Stimulated activated memory B cell treated with anti-CD40 and anti-IgM and Interleukin-4, amounts not matched to agents 10 μg/mL and 1 μg/mL and 100 μg/mL, for 72 hours (primary cell): ENCODE results near the gene CCL25.

Source experiments
- ATAC-seq: fragments of 150-1000 bp; cut with Tn5 transposase; 2 replicates; pipeline ENCODE4 v1.10.0; 2021
- H3K27ac Mint-ChIP-seq: one replicate; pipeline ENCODE4 v1.8.0; 2022; ENCODE audit warnings: mild to moderate bottlenecking, mixed read lengths
- H3K27me3 Mint-ChIP-seq: one replicate; pipeline ENCODE4 v1.8.0; 2022; ENCODE audit warnings: mixed read lengths
- H3K36me3 Mint-ChIP-seq: one replicate; pipeline ENCODE4 v1.8.0; 2022; ENCODE audit warnings: mixed read lengths
- H3K4me1 Mint-ChIP-seq: one replicate; pipeline ENCODE4 v1.8.0; 2022; ENCODE audit warnings: mixed read lengths
- H3K4me3 Mint-ChIP-seq: one replicate; pipeline ENCODE4 v1.8.0; 2022; ENCODE audit warnings: mild to moderate bottlenecking, moderate library complexity, mixed read lengths
- H3K9me3 Mint-ChIP-seq: one replicate; pipeline ENCODE4 v1.8.0; 2022; ENCODE audit warnings: mixed read lengths

Gene CCL25

DNA sequence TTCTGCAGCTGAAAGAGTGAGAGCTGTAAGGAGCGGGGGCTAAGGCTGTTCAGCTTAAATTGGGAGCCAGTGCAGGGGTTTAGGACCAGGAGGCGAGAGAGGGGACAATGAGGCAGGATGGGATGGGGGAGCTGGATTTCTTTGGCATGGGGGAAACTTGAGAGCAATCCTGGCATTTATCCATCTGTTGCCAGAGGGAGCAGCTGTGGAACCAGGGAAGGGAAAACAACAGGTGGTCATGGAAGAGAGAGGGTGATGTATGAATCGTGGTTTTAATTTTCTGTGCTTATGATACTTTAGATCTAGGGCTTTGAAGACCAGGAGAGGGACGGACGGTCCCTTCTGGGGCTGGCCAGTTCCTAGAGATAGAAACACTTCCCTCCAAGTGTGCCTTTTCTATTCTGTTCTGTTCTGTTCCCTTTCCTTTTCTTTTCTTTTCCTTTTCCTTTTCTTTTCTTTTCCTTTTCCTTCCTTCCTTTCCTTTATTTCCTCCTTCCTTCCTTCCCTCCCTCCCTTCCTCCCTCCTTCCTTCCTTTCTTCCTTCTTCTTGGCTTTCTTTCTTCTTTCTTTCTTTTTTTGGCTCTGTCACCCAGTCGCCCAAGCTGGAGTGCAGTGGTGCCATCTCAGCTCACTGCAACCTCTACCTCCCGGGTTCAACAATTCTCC lies 16.0 kb upstream of the CCL25 start:
- Mint-ChIP-seq H3K4me1 (peaks cover 5% of the 10 kb centered on the region), H3K4me3 (no peak overlapping the region), H3K9me3 (no peaks in the 10 kb centered on the region), H3K27me3 (peaks cover 42% of the 10 kb centered on the region), H3K27ac (no peak overlapping the region), H3K36me3 (no peaks in the 10 kb centered on the region)
- no peak for ATAC-seq

DNA sequence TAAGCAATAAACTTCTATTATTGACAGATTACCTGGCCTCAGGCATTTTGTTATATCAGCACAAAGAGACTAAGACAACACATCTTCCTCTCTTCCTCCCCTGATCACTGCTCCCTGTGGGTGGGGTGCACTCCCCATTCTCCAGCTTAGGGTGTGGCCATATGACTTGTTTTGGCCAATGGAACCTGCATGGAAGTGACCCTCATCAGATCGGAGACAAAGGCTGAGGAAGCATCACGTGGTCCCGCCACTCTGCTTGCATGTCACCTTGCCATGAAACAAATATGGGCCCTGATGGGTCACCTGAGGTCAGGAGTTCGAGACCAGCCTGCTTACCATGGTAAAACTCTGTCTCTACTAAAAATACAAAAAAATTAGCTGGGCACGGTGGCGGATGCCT lies 13.7 kb upstream of the CCL25 start:
- peaks cover 43% of the 10 kb centered on the region for H3K27me3 Mint-ChIP-seq
- no peaks in the 10 kb centered on the region for H3K36me3 Mint-ChIP-seq
- no peaks in the 10 kb centered on the region for H3K9me3 Mint-ChIP-seq
- ATAC-seq, result no peak
- H3K4me3 Mint-ChIP-seq, result no peak overlapping the region
- H3K4me1 Mint-ChIP-seq, result peaks cover 7% of the 10 kb centered on the region
- H3K27ac Mint-ChIP-seq, result no peak overlapping the region

DNA sequence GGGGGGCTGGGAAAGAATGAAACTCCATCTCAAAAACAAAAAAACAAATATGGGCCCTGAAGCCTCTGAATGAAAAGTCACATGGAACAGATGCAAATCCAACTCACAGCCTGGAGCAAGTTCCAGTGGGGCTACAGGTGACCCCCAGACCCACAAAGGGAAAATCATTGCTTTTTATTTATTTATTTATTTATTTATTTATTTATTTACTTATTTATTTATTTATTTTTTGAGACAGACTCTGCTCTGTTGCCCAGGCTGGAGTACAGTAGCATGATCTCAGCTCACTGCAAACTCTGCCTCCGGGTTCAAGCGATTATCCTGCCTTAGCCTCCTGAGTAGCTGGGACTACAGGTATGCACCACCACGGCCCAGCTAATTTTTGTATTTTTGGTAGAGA lies 13.3 kb upstream of the CCL25 start:
- Mint-ChIP-seq H3K4me1 (peaks cover 7% of the 10 kb centered on the region), H3K27me3 (peaks cover 45% of the 10 kb centered on the region), H3K27ac (no peak overlapping the region), H3K9me3 (no peaks in the 10 kb centered on the region), H3K4me3 (no peak overlapping the region), H3K36me3 (no peaks in the 10 kb centered on the region)
- no peak for ATAC-seq

DNA sequence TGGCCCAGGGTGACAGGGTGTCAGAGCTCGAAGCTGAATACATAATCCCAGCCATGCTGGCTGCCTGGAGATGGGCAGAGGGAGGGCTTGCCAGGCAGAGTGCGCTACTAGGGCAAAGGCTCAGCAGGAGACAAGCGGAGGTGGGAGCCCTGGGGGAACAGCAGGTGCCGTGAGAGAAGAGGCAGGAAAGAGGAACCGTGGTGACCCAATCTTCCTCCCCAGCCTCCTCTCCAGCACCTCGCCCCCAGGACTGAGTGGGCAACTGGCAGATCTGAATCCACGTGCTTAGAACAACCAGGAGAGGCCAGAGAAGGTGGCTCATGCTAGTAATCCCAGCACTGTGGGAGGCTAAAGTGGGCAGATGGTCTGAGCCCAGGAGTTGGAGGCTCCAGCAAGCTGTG lies 11.0 kb upstream of the CCL25 start:
- H3K9me3 Mint-ChIP-seq, result no peaks in the 10 kb centered on the region
- no peak overlapping the region for H3K4me3 Mint-ChIP-seq
- no peaks in the 10 kb centered on the region for H3K36me3 Mint-ChIP-seq
- ATAC-seq, result peak; percentile 36
- H3K27ac Mint-ChIP-seq, result no peak overlapping the region
- peaks cover 7% of the 10 kb centered on the region for H3K4me1 Mint-ChIP-seq
- peaks cover 39% of the 10 kb centered on the region for H3K27me3 Mint-ChIP-seq

DNA sequence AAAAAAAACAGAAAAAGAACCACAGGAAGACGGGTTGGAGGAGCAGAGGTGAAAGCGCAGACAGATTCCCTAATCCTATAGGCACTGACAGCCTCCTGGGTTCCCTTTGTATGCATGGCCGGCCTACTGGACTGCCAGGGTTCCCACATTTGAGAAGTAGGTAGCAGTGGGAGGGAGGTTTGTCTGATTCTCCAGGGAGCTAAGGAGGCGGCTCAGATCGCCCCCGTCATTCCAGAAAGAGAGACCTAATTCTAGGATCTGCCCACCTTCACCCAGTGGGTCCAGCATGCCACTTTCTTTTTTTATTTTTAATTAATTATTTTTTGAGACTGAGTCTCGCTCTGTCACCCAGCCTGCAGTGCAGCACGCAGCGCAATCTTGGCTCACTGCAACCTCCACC lies 9.7 kb upstream of the CCL25 start:
- Mint-ChIP-seq H3K9me3 (no peaks in the 10 kb centered on the region), H3K27ac (no peak overlapping the region), H3K4me1 (peaks cover 7% of the 10 kb centered on the region), H3K27me3 (peaks cover 27% of the 10 kb centered on the region), H3K4me3 (no peak overlapping the region), H3K36me3 (no peaks in the 10 kb centered on the region)
- no peak for ATAC-seq

DNA sequence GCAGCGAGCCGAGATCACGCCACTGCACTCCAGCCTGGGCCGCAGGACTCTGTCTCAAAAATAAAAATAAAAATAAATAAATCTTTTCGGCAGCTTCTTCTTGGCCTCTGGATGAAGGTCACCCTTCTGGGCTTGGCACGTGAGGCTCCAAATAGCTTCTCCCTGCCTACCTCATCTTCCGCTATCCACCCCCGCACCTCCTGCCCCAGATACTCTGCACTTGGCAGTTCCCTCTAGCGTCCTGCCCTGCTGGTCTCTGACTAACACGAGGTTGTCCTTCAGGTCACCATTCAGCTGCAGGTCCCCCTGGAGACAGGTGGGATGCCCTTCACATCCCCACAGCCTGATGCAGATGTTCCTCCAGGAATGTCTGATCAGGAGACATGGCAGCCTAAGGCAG lies 8.5 kb upstream of the CCL25 start:
- Mint-ChIP-seq H3K27ac (no peak overlapping the region), H3K4me1 (peaks cover 7% of the 10 kb centered on the region)

DNA sequence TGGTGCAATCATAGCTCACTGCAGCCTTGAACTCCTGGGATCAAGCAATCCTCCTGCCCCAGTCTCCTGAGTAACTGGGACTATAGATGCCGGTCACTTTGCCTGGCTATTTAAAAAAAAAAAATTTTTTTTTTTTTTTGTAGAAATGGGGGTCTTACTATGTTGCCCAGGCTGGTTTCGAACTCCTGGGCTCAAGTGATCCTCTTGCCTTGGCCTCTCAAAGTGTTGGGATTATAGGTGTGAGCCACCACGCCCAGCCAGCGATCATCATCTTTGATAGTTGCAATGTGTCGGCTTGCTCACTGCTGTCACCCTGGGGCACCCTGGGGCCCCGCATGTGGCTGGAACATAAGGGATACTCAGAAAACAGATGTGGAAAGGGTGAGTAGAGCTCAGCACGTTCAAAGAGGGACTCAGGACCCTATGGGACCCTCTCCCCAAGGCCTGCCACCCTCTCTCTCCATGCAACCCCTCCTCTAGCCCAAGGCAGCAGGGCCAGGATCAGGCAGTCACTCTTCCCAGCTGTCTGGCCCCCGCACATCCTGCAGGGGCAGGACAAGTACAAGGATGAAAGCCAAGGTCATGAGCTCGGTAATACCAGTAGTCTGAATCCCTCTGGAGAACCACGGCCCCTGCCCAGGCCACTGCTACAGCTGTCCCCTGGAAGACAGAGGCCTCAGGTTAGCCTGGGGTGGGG lies 6.5 kb upstream of the CCL25 start:
- H3K4me1 Mint-ChIP-seq, result peaks cover 17% of the 10 kb centered on the region
- no peak for ATAC-seq
- no peaks in the 10 kb centered on the region for H3K9me3 Mint-ChIP-seq

More for the DNA sequence above, 8.5 kb upstream of the CCL25 start:
- Mint-ChIP-seq H3K36me3 (no peaks in the 10 kb centered on the region), H3K4me3 (no peak overlapping the region), H3K9me3 (no peaks in the 10 kb centered on the region), H3K27me3 (peaks cover 27% of the 10 kb centered on the region)
- ATAC-seq, result no peak

DNA sequence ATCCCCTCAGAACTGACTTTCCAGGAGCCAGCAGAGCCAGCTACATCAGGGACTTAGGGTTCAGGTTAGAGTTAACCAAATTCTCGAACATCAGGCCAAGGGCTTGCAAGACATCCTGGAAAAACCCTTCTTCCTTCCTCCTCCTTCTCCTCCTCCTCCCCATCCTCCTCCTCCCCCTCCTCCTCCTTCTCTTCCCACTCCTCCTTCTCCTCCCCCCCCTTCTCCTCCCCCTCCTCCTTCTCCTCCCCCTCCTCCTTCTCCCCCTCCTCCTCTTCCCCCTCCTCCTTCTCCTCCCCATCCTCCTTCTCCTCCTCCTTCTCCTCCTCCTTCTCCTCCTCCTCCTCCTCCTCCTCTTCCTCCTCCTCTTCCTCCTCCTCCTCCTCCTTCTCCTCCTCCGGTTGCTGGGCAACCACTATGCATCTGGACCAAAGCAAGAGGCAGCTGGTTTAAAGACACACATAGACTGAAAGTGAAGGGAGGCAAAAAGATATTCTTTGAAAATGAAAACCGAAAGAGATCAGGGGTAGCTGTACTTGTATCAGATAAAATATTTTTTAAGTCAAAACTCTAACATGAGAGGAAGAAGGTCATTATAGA lies 5.9 kb upstream of the CCL25 start:
- Mint-ChIP-seq H3K36me3 (no peaks in the 10 kb centered on the region), H3K4me1 (peaks cover 12% of the 10 kb centered on the region), H3K9me3 (no peaks in the 10 kb centered on the region), H3K27ac (no peak overlapping the region), H3K27me3 (peaks cover 17% of the 10 kb centered on the region), H3K4me3 (no peak overlapping the region)
- ATAC-seq, result no peak

More for the DNA sequence above, 6.5 kb upstream of the CCL25 start:
- Mint-ChIP-seq H3K36me3 (no peaks in the 10 kb centered on the region), H3K27me3 (peaks cover 23% of the 10 kb centered on the region), H3K27ac (no peak overlapping the region), H3K4me3 (no peak overlapping the region)

DNA sequence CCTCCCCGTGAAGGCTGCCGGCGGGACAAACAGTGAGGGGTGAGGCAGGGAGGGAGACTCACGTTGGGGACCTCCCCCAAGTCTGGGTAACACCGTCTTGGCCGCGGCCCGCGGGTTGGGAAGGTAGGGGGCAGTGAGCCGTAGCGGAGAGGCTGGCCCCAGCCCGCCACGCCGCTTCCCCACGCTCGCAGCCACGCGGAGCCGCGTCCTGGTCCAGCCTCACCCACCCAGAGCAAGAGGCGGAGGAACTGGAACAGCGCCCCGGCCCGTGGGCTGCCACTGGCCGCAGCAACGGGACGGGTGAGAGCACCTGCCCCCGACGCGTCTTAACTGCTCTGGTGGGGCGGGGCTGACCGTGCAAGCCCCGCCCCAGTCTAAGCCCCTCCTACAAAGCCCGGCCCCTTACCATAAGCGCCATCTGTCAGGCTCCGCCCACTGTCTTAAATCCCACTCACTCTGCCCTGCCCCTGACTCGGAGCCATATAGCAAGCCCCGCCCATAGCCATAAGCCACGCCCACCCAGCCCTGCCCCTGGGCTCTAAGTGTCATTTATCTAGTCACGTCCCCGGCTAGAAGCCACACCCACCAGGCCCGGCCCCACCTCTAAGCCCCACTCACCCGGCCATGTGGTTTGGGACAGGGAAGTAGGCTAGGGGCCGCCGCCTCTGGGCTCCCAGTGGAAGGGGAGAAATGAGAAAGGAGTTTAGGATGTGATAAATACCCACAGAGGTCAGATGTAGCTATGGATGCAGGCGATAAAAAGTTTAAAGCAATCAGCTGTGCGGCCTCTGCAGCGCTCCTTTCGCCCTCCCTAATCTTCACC lies 2.1 kb upstream of the CCL25 start:
- ATAC-seq, result peak; percentile 95
- peaks cover 20% of the 10 kb centered on the region for H3K4me1 Mint-ChIP-seq
- no peaks in the 10 kb centered on the region for H3K27me3 Mint-ChIP-seq
- peak overlapping the region; percentile 49 for H3K27ac Mint-ChIP-seq
- no peaks in the 10 kb centered on the region for H3K36me3 Mint-ChIP-seq
- no peaks in the 10 kb centered on the region for H3K9me3 Mint-ChIP-seq
- peak overlapping the region; percentile 75 for H3K4me3 Mint-ChIP-seq

DNA sequence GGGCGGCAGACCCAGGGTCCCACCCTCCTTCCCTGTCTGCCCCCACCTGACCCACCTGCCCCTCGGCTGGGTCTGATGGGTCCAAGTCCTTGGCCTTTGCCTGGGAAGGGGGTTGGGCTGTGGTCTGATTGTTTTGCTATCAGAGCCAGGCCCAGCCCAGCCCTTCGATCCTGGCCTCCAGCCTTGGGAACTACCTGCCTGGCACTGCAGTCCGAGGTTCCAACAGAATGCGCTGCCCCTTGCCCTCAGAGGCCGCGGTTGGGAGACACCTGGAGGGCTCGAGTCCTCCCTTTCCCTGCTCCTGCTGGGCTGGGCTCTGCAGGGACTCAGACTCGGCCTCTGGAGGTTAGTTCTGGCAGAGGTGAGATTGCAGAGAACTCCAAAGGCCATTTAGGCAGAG lies 1.6 kb downstream of the CCL25 start:
- Mint-ChIP-seq H3K9me3 (no peaks in the 10 kb centered on the region), H3K27me3 (no peaks in the 10 kb centered on the region), H3K4me3 (no peak overlapping the region), H3K4me1 (peaks cover 20% of the 10 kb centered on the region), H3K27ac (no peak overlapping the region), H3K36me3 (no peaks in the 10 kb centered on the region)
- ATAC-seq, result no peak

DNA sequence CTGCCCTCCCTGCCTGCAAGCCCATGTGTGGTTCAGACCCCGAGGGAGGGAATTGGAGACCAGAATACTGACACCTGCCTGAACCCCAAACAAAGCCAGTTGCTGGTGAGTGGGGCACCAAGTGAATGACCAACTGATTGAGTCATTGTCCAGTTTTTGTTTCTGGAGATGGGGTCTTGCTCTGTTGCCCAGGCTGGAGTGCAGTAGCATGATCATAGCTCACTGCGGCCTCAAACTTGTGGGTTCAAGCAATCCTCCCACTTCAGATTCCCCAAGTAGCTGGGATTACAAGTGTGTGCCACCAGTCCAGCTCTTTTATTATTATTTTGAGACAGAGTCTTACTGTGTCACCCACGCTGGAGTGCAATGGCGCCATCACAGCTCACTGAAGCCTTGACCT lies 4.0 kb downstream of the CCL25 start:
- H3K27me3 Mint-ChIP-seq, result no peaks in the 10 kb centered on the region
- H3K9me3 Mint-ChIP-seq, result no peaks in the 10 kb centered on the region
- H3K36me3 Mint-ChIP-seq, result no peaks in the 10 kb centered on the region

DNA sequence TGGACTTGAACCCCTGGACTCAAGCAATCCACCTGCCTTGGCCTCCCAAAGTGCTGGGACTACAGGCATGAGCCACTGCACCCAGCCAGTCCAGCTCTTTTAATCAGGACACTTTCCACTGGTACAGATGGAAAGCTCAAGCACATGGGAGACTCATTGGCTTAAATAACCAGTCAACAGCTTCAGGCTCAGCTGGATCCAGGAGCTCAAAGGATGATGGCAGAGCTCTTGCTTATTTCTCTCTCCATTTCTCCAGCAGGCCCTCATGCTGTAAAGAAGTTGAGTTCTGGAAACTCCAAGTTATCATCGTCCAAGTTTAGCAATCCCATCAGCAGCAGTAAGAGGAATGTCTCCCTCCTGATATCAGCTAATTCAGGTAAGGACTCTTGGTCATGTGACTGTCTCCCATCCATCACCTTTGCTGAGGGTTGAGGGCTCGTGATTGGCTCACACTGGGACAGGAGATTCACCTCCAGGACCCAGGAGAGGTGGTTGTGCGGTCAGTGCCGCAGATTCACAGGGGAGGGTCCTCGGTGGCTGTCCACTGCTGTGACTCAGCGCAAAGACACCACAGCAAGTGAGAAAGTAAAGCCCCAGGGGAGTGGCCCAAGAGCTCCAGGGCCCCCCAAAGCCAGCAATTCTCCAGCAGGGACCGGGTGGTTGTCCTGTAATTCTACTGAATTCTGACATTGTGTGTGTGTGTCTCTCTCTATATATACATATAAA lies 5.1 kb downstream of the CCL25 start:
- Mint-ChIP-seq H3K36me3 (no peaks in the 10 kb centered on the region), H3K27me3 (peaks cover 5% of the 10 kb centered on the region), H3K4me1 (no peaks in the 10 kb centered on the region), H3K27ac (no peak overlapping the region), H3K4me3 (no peak overlapping the region), H3K9me3 (no peaks in the 10 kb centered on the region)
- no peak for ATAC-seq

More for the DNA sequence above, 4.0 kb downstream of the CCL25 start:
- H3K4me1 Mint-ChIP-seq, result peaks cover 9% of the 10 kb centered on the region
- no peak overlapping the region for H3K27ac Mint-ChIP-seq
- H3K4me3 Mint-ChIP-seq, result no peak overlapping the region
- ATAC-seq, result no peak

DNA sequence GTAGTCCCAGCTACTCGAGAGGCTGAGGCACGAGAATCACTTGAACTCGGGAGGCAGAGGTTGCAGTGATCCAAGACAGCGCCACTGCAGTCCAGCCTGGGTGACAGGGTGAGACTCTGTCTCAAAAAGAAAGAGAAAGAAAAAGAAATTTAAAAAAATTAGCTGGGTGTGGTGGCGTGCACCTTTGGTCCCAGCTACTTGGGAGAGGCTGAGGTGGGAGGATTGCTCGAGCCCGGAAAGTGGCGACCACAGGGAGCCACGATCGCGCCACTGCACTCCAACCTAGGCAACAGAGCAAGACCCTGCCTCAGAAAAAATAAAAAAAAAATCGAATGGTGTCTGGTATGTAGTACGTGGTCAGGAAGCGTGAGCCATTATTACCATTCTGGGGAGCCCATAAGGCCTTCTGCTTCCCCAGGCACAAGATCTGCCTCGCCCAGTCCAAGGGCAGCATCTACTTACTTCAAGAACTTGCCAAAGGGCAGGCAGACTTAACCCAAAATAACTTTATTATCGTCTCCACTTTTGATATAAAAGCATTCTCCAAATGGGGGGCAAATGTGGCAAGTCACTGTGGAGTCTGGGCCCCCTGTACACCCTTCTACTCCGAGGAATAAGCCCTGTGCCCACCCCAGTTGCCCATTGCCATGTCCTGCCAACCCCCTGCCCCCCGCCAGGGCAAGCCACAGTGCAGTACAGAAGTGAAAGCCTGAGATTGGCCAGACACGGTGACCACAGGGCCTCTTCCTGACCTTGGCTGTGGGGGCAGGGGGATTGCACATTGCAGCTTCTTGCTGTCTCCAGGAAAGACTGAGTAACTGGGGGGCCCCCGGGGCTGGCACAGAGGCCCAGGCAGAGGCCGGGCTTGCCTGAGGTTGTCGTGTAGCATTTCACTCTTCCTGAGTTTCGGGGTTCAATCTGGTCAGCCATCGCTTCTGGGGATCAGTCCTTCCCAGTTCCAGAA lies 12.6 kb downstream of the CCL25 start:
- H3K4me1 Mint-ChIP-seq, result no peaks in the 10 kb centered on the region
- peaks cover 6% of the 10 kb centered on the region for H3K36me3 Mint-ChIP-seq
- ATAC-seq, result no peak
- H3K9me3 Mint-ChIP-seq, result peaks cover 11% of the 10 kb centered on the region
- no peak overlapping the region for H3K27ac Mint-ChIP-seq
- peaks cover 21% of the 10 kb centered on the region for H3K27me3 Mint-ChIP-seq
- H3K4me3 Mint-ChIP-seq, result no peak overlapping the region

DNA sequence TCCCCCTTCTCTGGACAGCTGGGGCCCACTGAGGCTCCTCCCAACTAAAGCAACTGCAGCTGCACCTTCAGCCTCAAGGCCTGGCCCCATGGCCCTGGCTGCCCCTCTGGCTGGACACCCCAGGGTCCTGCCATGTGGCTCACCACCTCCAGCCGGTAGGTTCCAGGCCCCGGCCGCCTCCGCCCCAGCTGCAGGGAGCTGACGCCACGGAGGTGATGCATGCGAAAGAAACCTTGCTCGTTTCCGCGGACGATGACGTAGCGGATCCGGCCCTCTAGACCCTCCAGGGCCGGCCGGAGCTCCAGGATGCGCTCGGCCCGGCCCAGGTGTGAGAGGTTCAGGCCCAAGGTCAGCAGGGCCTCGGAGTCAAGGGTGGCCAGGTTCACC lies 13.3 kb downstream of the CCL25 start:
- Mint-ChIP-seq H3K27ac (no peak overlapping the region), H3K36me3 (peaks cover 7% of the 10 kb centered on the region), H3K27me3 (peaks cover 28% of the 10 kb centered on the region), H3K4me3 (no peak overlapping the region), H3K9me3 (peaks cover 13% of the 10 kb centered on the region), H3K4me1 (no peaks in the 10 kb centered on the region)
- ATAC-seq, result no peak
